Measurements from ENCODE around the gene ARHGAP27.
A peak's percentile ranks its signal among the peaks of the same experiment; 100 is the strongest.

GRCh38 chr17:45425125-45425983 lies 7.3 kb downstream of the ARHGAP27 start:
- TF ChIP-seq, protein P1, sequence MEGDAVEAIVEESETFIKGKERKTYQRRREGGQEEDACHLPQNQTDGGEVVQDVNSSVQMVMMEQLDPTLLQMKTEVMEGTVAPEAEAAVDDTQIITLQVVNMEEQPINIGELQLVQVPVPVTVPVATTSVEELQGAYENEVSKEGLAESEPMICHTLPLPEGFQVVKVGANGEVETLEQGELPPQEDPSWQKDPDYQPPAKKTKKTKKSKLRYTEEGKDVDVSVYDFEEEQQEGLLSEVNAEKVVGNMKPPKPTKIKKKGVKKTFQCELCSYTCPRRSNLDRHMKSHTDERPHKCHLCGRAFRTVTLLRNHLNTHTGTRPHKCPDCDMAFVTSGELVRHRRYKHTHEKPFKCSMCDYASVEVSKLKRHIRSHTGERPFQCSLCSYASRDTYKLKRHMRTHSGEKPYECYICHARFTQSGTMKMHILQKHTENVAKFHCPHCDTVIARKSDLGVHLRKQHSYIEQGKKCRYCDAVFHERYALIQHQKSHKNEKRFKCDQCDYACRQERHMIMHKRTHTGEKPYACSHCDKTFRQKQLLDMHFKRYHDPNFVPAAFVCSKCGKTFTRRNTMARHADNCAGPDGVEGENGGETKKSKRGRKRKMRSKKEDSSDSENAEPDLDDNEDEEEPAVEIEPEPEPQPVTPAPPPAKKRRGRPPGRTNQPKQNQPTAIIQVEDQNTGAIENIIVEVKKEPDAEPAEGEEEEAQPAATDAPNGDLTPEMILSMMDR (conservative IDR thresholded peaks at IDR 0.05; ENCODE audit: low read depth, low read length), result 0 out of 2 replicates have a peak, but pooled peaks have one; percentile 29
- no peak for TF ChIP-seq EZH2 (IDR thresholded peaks at IDR 0.05; ENCODE audit: borderline replicate concordance, low read depth, low read length, poor library complexity, severe bottlenecking)
